HepG2 (cell line): ENCODE measurements around the gene KIF1C. TPM values are rescaled to one million over a fixed set of nuclear protein-coding genes. Genes with fewer than 3 reads are reported as not detected.

Source experiments
- ATF7 ChIP-seq, 2 experiments: fragments of 450-650 bp in 1 of 2; sonication (generic) in 1 of 2; formaldehyde crosslinking in 1 of 2; IDR thresholded peaks; 2 replicates each; pipeline versions ENCODE4 v1.4.0 to v1.6.1; 2016 to 2020; ENCODE audit warnings: antibody characterized with exemption in 1 of 2, mild to moderate bottlenecking in 1 of 2, missing genetic modification reagents in 1 of 2
- DPF2 ChIP-seq: sonication (generic); formaldehyde crosslinking; IDR thresholded peaks from 2 replicates; pipeline ENCODE4 v1.4.0; 2020; ENCODE audit warnings: mild to moderate bottlenecking, low read depth, missing genetic modification reagents, borderline replicate concordance
- FOXA3 ChIP-seq: IDR thresholded peaks from 2 replicates; pipeline ENCODE4 v1.6.1; 2016; ENCODE audit warnings: missing genetic modification reagents, missing compliant biosample characterization
- MED1 ChIP-seq: sonication (generic); formaldehyde crosslinking; IDR thresholded peaks from 2 replicates; pipeline ENCODE4 v1.4.0; 2020; ENCODE audit warnings: missing genetic modification reagents
- PAF1 ChIP-seq: IDR thresholded peaks from 2 replicates; pipeline ENCODE4 v1.6.1; 2016; ENCODE audit warnings: missing genetic modification reagents, missing compliant biosample characterization
- RFXANK ChIP-seq: IDR thresholded peaks from 2 replicates; pipeline ENCODE4 v1.6.1; 2016
- SRSF9 ChIP-seq: fragments of 200-400 bp; formaldehyde crosslinking; IDR thresholded peaks from 2 replicates; pipeline ENCODE4 v1.6.1; 2018; ENCODE audit warnings: borderline replicate concordance, mild to moderate bottlenecking, low read depth, low read length; ENCODE audit not compliant: insufficient read depth, poor library complexity, severe bottlenecking
- TSC22D2 ChIP-seq: sonication (generic); formaldehyde crosslinking; IDR thresholded peaks from 2 replicates; pipeline ENCODE4 v1.5.1; 2020; ENCODE audit warnings: missing genetic modification reagents, mild to moderate bottlenecking, borderline replicate concordance
- ZFX ChIP-seq: sonication (generic); formaldehyde crosslinking; IDR thresholded peaks from 2 replicates; pipeline ENCODE4 v1.4.0; 2020; ENCODE audit warnings: mild to moderate bottlenecking, low read depth, missing genetic modification reagents, moderate library complexity
- ZIK1 ChIP-seq: sonication (generic); formaldehyde crosslinking; IDR thresholded peaks from 2 replicates; pipeline ENCODE4 v1.5.0; 2020; ENCODE audit warnings: mild to moderate bottlenecking, low read depth, missing genetic modification reagents, borderline replicate concordance
- polyA plus RNA-seq, 8 experiments: library from polyadenylated mRNA; depleted of rRNA in 3 of 8; stranded (reverse) in 7 of 8; unstranded in 1 of 8; fragments of >200 nt; fragmentation: Illumina TruSeq in 4 of 8; extraction: Trizol in 4 of 8; gene quantifications; 2 replicates each; pipeline versions ENCODE4 v1.2.1 to v1.2.3, GENCODE V29; 2011 to 2016; ENCODE audit warnings: low read depth in 4 of 8, missing spikeins in 1 of 8, mixed read lengths in 1 of 8; ENCODE audit not compliant: insufficient read depth in 1 of 8
- total RNA-seq, 5 experiments: library from RNA; depleted of rRNA; stranded (reverse); fragments of >200 nt; fragmentation: Illumina TruSeq; extraction: Trizol; gene quantifications; 2 replicates each; pipeline ENCODE4 v1.2.3, GENCODE V29; 2016; ENCODE audit warnings: low read depth in 1 of 5
- TF ChIP-seq, protein P1 (sequence below): sonication (generic); formaldehyde crosslinking; IDR thresholded peaks from 2 replicates; pipeline ENCODE4 v1.5.1; 2020; ENCODE audit warnings: mild to moderate bottlenecking, missing genetic modification reagents, borderline replicate concordance
- TF ChIP-seq, protein P2 (sequence below): sonication (generic); formaldehyde crosslinking; IDR thresholded peaks from 2 replicates; pipeline ENCODE4 v1.5.1; 2020; ENCODE audit warnings: missing genetic modification reagents, mild to moderate bottlenecking, borderline replicate concordance
- TF ChIP-seq, protein P3 (sequence below): sonication (generic); formaldehyde crosslinking; IDR thresholded peaks from 2 replicates; pipeline ENCODE4 v1.4.0; 2020; ENCODE audit warnings: missing genetic modification reagents, borderline replicate concordance
- TF ChIP-seq, protein P4 (sequence below): sonication (generic); formaldehyde crosslinking; IDR thresholded peaks from 2 replicates; pipeline ENCODE4; 2020; ENCODE audit warnings: missing genetic modification reagents, mild to moderate bottlenecking, borderline replicate concordance

Gene KIF1C
- total and polyA plus RNA-seq, 2 of the 13 experiments (the other 11 are each of a cell fraction or from before 2014, with no cell fraction given) = 70.0 to 104 TPM

DNA sequence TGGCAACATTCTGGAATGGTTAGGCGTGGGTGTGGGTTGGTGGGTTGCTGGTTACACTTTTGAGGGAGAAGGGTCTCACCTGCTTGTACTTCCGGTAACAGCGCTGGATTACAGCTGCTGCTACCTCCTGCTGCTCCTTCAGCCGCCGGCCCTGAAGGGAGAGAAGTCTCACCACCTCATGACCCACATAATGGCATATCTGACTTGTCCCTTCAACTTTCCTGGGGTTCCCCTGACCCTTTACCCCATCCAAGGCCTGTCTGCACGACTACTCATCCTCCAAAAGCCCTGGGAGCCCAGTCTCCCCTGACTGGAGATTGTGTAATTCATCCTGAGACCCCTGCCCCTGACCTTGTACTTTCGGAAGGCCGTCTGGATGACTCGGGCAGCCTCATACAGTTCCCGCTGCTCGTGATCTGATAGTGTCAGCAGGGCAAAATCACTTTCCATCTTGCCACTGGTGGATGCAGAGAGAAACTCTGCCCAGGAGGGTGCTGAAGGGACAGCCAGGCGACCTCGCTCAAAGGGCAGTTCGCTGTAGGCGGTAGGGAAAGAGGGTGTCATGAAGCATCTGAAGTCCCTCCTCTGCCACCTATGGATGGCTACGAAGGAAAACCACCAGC is 28.1 kb upstream of the KIF1C start (continued):
- TF ChIP-seq, protein P1, sequence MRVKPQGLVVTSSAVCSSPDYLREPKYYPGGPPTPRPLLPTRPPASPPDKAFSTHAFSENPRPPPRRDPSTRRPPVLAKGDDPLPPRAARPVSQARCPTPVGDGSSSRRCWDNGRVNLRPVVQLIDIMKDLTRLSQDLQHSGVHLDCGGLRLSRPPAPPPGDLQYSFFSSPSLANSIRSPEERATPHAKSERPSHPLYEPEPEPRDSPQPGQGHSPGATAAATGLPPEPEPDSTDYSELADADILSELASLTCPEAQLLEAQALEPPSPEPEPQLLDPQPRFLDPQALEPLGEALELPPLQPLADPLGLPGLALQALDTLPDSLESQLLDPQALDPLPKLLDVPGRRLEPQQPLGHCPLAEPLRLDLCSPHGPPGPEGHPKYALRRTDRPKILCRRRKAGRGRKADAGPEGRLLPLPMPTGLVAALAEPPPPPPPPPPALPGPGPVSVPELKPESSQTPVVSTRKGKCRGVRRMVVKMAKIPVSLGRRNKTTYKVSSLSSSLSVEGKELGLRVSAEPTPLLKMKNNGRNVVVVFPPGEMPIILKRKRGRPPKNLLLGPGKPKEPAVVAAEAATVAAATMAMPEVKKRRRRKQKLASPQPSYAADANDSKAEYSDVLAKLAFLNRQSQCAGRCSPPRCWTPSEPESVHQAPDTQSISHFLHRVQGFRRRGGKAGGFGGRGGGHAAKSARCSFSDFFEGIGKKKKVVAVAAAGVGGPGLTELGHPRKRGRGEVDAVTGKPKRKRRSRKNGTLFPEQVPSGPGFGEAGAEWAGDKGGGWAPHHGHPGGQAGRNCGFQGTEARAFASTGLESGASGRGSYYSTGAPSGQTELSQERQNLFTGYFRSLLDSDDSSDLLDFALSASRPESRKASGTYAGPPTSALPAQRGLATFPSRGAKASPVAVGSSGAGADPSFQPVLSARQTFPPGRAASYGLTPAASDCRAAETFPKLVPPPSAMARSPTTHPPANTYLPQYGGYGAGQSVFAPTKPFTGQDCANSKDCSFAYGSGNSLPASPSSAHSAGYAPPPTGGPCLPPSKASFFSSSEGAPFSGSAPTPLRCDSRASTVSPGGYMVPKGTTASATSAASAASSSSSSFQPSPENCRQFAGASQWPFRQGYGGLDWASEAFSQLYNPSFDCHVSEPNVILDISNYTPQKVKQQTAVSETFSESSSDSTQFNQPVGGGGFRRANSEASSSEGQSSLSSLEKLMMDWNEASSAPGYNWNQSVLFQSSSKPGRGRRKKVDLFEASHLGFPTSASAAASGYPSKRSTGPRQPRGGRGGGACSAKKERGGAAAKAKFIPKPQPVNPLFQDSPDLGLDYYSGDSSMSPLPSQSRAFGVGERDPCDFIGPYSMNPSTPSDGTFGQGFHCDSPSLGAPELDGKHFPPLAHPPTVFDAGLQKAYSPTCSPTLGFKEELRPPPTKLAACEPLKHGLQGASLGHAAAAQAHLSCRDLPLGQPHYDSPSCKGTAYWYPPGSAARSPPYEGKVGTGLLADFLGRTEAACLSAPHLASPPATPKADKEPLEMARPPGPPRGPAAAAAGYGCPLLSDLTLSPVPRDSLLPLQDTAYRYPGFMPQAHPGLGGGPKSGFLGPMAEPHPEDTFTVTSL = no peak
- TF ChIP-seq SRSF9 = no peak
- 0 out of 2 replicates have a peak, but pooled peaks have one; percentile 28 for TF ChIP-seq MED1 (CRISPR knock-in tag)
- no peak for TF ChIP-seq DPF2 (CRISPR knock-in tag)
- no peak for TF ChIP-seq RFXANK
- TF ChIP-seq FOXA3 (CRISPR knock-in tag) = no peak
- no peak for TF ChIP-seq PAF1 (CRISPR knock-in tag)
- TF ChIP-seq, protein P2, sequence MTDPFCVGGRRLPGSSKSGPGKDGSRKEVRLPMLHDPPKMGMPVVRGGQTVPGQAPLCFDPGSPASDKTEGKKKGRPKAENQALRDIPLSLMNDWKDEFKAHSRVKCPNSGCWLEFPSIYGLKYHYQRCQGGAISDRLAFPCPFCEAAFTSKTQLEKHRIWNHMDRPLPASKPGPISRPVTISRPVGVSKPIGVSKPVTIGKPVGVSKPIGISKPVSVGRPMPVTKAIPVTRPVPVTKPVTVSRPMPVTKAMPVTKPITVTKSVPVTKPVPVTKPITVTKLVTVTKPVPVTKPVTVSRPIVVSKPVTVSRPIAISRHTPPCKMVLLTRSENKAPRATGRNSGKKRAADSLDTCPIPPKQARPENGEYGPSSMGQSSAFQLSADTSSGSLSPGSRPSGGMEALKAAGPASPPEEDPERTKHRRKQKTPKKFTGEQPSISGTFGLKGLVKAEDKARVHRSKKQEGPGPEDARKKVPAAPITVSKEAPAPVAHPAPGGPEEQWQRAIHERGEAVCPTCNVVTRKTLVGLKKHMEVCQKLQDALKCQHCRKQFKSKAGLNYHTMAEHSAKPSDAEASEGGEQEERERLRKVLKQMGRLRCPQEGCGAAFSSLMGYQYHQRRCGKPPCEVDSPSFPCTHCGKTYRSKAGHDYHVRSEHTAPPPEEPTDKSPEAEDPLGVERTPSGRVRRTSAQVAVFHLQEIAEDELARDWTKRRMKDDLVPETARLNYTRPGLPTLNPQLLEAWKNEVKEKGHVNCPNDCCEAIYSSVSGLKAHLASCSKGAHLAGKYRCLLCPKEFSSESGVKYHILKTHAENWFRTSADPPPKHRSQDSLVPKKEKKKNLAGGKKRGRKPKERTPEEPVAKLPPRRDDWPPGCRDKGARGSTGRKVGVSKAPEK = no peak
- TF ChIP-seq, protein P3, sequence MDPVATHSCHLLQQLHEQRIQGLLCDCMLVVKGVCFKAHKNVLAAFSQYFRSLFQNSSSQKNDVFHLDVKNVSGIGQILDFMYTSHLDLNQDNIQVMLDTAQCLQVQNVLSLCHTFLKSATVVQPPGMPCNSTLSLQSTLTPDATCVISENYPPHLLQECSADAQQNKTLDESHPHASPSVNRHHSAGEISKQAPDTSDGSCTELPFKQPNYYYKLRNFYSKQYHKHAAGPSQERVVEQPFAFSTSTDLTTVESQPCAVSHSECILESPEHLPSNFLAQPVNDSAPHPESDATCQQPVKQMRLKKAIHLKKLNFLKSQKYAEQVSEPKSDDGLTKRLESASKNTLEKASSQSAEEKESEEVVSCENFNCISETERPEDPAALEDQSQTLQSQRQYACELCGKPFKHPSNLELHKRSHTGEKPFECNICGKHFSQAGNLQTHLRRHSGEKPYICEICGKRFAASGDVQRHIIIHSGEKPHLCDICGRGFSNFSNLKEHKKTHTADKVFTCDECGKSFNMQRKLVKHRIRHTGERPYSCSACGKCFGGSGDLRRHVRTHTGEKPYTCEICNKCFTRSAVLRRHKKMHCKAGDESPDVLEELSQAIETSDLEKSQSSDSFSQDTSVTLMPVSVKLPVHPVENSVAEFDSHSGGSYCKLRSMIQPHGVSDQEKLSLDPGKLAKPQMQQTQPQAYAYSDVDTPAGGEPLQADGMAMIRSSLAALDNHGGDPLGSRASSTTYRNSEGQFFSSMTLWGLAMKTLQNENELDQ = no peak
- TF ChIP-seq, protein P4, sequence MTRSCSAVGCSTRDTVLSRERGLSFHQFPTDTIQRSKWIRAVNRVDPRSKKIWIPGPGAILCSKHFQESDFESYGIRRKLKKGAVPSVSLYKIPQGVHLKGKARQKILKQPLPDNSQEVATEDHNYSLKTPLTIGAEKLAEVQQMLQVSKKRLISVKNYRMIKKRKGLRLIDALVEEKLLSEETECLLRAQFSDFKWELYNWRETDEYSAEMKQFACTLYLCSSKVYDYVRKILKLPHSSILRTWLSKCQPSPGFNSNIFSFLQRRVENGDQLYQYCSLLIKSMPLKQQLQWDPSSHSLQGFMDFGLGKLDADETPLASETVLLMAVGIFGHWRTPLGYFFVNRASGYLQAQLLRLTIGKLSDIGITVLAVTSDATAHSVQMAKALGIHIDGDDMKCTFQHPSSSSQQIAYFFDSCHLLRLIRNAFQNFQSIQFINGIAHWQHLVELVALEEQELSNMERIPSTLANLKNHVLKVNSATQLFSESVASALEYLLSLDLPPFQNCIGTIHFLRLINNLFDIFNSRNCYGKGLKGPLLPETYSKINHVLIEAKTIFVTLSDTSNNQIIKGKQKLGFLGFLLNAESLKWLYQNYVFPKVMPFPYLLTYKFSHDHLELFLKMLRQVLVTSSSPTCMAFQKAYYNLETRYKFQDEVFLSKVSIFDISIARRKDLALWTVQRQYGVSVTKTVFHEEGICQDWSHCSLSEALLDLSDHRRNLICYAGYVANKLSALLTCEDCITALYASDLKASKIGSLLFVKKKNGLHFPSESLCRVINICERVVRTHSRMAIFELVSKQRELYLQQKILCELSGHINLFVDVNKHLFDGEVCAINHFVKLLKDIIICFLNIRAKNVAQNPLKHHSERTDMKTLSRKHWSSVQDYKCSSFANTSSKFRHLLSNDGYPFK = no peak
- no peak for TF ChIP-seq ATF7 (IDR thresholded peaks at IDR 0.05)
- no peak for TF ChIP-seq ATF7 (CRISPR knock-in tag; IDR thresholded peaks at IDR 0.05)
- TF ChIP-seq TSC22D2 (CRISPR knock-in tag) = no peak
- TF ChIP-seq ZFX (CRISPR knock-in tag) = no peak
- no peak for TF ChIP-seq ZIK1
